COR-L47 (cell line): ENCODE results near the gene TMEM30B.
"Not testable (repeated sequence)": the region's sequence is repeated elsewhere in the genome, so short reads cannot be mapped to it uniquely, and the experiment has no call there.

Experiments
- DNase-seq: peaks from one replicate; lab custom pipeline; 2025; lab: John Stamatoyannopoulos, UW

The TMEM30B gene

DNA sequence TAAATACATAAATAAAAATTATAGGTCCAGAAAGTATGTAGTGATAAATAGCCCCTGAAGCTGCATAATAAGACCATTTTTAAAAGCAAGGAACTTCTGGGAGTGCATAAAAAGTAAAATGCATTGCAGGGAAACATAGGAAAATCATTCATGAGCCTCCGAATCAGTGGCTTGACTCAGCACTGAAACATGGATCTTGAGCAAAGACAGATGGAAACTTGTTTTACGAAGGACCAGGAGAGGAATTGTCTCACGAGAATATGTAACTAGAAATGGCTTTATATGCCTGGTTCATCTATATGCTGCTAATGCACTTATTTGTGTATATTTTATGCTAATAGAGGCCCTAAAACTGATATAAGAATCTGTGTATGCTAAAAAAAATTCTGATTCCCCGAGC, 14.7 kb downstream of the TMEM30B start:
- no peak for DNase-seq

DNA sequence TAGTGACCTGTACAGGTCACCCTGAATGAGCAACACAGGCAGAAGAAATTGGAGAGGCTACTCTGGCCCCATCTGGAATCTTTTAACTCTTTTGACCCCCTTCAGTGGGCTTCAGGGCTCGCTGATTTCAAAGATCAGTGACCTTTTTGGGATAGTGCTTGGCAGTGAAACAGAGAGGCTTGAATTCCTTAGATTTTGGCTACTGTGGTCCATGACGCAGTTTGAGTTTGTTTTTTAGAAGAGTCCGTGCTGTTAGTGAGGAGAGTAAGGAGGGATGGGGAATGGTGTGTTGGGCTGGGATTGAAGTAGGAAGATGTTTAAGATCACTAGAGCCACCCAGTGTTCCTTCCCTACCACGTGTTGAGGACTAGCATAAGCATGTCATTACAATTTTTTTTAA, 16.5 kb downstream of the TMEM30B start:
- no peak for DNase-seq

DNA sequence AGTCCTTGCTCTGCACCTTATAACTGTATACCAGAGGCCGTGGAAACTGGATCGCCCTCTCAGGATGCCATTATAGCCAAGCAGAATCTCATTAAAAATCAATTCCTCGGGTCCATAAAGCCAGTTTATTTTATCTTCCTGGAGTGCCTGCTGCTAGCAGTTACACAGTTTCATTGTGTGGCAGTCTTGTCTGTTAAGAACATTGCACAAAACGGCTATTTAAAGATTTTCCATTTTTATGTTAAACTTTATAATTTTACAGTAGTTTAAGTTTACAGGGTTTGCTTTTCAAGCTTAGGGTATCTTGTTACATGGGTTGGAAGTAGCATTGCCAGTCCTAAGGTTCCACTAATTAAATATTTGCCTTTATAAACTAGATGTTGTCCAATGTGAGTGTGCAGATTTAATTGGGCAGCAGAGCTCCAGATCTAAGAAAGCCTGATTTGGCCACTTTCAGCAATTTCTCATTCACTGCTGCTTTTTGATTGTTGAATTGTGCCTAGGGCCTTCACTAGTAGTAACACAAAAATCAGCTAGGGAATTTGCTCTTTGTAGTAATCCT, 17.0 kb downstream of the TMEM30B start:
- no peak for DNase-seq

DNA sequence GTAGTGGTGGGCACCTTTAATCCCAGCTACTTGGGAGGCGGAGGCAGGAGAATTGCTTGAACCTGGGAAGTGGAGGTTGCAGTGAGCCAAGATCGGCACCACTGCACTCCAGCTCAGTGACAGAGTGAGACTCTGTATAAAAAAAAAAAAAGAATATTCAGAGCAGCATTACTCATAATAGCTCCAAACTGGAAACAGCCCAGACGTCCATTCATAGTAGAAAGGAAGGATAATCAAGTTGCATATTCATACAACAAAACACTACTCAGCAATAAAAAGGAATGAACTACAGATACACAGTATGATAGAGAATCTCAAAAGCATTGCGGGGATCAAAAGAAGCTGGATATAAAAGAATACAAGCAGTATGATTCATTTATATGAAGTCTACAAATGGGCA, 19.1 kb downstream of the TMEM30B start:
- DNase-seq, result no peak

DNA sequence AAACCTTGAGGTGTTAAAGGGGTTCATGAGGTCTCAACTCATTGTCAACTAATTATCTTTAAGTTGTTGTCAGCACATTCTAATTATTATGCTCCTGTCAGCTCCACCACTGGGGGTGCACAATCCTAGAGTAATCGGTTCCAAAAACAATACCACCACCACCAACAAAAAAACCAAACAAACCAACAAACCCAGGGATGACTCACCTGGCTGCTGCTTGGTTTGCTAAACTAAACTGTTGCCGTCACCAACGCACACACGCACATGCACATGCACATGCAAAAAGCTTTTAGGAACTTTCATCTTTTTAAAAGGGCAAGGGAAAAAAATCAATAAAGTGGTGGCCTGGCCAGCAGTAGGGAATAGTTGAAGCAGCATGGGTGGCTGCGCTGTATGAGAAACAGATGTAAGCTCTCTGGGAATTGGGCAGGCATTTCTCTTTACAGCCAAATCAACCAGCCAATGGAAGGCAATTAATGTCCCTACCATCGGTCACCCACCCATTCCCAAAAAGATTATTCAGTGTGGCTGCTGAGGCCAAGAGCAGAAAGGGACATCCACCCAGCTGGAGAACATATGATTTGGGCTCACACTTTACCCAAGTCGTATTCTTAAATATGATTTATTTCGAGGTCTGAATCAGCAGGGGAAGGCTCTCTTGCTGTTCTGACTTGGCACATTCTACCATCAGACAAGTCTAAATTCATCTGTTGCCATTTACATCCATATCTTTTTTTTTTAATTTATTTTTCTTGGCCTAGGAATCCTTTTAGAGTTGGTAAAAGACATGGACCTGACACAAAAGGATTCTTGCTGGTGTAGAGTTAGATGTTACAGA, 20.0 kb downstream of the TMEM30B start:
- DNase-seq, result peak; percentile 32

DNA sequence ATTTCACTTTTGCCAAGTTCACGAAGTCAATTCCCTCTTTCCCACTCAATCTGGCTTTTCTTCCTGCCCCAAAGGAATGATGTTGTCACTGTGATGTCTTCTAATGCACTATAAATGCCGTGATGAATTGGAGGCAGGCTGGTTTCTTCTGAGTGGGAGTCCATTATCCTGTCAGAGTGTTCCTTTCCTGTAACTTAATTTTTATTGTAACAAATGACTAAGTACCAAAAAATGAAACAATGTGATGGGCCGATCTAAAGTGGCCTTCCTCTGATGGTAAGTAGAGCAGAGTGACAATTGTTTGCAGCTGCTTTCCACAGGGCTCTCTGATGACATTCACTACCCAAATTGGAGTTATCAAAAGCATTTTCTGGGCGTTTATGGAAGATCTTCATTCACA, 22.2 kb downstream of the TMEM30B start:
- no peak for DNase-seq

DNA sequence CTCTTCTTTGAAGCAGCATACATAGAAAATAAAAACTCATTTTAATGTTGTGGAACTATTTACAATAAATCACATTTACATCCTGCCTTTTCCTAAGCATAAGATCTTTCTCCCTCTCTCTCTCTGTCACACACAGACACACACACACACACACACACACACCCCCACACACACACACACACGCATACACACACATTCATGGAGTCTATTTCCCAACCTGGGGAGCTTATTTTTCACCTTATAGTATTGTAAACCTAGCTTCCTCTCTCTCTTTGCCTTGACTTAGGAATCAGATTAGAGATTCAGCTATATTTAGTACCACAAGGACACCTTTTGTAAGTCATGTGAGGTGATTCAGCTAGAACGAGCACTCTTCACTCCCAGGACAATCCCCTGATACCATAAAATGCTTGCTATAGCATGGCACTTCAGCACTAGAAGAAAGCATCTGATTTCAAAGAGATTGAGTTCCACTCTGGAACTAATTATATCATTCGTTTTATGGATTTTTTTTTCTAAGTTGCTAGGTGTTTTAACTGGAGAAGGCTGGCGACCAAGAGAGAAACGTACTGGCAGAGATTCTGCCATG, 23.6 kb downstream of the TMEM30B start:
- DNase-seq, result no peak

DNA sequence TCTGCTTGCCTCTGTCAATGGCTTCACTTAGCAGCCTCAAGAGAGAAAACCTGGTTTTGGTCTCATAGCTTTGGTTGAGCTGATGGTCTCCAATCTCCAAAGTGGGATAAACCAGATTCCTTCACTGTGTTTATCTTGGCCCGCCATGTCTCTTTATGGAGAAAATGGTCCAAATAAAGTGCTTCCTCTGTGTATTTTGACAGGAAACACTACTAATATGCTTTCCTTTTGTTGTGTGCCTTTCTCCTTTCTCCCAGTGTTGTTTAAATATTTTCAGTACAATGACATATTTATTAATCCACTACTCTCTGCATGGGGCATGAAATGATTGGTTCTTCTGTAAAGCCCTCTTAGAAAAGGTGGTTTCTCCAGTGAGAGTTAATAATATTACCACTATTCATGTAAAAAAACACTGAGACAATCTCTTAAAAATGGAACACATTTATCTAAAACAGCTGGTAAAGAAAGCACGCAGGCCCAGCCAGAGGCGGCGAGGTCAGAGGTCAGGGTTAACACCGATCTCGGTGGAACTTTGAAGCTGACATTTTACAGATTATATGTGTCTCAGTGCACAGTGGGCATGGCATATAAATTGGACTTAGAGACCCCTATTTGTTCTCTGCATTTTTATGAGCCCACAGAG, 24.2 kb downstream of the TMEM30B start:
- no peak for DNase-seq

DNA sequence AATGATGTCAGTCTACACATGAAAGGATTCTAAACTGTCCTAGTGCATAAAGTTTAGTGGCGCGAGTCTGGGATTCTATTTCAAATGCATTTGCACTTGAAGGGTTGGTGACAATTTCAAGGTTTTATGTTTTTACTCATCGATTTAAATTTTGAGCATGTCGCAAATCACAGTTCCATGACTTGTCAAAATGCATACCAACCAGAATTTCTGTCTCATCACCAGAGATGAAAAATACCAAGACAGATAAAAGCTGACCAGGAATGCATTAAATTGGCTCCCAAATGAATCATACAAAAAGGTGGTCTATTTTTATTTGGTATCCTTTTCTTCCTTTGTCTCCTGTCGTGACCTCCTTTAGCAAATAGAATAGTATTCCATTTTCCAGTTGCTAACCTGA, 25.2 kb downstream of the TMEM30B start:
- DNase-seq, result no peak

DNA sequence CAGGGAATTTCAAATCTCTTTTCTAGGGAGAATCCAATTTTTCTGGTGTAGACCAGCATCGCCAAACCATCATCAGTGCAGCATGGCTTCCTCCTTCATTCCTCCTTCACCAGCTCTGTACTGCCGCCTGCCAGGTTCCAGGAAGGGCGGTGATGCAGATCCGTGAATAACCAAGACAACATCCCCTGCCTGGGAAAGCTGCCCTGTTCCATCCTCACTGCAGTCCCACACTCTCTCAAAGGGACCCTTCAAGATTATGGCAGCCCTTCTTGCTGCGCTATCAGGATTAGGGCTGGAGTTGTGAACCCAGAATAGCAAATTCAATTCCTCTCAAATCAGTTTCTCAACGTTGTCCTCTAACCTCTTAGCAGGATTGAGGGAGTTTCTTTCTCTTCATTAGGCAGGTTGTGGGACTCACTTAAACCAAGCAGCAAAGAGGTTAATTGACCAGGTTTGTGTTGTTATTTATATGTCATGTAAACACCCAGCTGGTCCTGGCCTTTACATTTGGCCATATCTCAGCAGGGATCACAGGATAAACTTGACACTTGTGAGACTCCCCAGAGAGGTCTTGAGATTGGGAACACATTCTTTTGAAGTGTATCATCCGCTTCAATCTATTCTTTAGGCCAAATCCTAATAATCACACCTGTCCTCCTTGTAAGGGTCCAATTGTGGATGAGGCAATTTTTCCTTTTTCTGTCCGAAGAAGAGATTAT, 26.2 kb downstream of the TMEM30B start:
- DNase-seq, result no peak

DNA sequence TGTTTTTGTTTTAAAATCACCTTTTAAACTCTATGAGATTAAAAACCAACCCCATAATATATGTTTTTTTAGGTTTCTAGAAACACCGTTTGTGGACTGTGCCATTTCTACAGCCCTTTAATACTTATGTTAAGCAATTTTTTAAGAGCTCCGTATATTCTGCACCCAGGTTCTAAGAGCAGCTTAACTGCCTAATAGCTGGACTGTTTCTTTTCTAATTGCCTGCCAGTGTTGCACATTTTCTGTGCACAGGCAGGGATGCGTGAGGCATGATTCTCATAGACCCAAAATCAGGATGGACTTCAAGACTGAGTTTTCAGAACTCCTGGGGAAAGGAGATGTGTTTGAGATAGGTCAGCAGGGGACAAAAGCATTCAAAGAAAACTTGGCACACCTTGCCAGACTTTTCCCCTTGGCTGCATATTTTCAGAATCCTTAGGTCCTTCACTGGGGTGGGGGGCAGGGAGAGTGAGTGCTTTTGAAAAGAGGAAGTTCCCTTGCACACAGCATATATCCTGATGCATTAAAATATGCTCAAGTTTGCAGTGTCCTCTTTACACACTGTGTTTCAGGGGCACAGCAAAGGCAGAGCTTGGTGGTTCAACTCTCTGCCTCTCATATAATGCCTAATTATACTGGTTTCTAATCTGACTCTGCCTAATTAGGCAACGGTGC, 27.9 kb downstream of the TMEM30B start:
- no peak for DNase-seq

DNA sequence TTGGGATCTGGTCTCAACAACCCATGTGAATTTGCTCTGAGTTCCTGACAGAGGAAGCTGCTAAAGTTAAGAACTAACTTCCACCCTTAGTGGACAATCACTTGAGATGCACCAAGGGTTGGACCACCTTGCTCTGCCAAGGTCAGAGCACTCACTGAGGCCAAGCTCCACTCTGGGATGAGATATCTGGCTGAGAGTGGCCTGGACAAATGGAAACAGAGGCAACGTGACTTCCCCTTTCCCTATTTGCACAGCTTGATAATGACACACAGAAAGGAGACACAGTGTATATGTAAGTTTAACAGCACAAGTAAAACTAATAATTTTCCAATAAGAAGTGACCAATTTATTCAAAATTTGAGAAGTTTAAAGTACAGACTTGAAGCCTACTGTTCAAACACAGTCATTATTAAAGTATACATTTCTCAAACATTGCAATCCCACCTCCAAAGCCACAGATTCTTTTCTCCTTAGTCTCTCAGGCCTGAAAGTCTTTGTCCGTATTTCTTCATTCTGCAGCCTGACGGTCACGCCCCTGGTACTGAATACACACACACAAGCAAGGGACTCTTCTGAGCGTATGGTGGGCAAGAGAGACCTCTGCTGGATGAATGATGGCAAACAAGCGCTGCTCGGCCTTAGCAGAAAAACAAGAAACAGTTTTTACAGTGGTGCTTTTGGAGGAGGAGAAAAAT, 28.6 kb downstream of the TMEM30B start:
- DNase-seq, result peak; percentile 70

DNA sequence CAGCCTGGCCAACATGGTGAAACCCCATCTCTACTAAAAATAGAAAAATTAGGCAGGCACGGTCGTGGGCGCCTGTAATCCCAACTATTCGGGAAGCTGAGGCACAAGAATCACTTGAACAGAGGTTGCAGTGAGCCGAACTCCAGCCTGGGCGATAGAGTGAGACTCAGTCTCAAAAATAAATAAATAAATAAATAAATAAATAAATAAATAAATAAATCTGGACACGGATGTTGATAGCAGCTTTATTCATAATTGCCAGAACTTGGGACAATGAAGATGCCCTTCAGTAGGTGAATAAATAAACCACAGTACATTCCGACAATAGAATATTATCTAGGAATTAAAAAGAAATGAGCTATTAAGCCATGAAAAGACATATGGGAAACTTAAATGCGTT, 31.1 kb downstream of the TMEM30B start:
- no peak for DNase-seq

DNA sequence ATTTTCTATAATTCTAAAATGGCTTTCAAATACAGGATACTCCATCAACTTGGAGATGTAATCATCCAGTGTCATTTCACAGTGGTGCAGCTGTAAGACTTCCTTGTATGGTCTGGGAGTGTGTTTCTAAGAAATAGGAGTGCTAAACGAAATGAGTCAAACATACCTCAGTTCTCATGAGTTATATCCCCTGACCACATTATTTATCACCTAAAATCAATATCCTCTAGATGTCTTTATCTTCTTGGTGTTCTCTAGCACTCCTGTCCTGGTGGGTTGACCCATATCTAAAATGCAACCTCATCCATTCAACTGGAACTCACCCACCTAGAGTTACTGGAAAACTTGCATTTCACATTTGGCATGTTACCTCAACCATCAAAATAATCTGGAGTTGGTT, 33.2 kb downstream of the TMEM30B start:
- DNase-seq, result no peak

DNA sequence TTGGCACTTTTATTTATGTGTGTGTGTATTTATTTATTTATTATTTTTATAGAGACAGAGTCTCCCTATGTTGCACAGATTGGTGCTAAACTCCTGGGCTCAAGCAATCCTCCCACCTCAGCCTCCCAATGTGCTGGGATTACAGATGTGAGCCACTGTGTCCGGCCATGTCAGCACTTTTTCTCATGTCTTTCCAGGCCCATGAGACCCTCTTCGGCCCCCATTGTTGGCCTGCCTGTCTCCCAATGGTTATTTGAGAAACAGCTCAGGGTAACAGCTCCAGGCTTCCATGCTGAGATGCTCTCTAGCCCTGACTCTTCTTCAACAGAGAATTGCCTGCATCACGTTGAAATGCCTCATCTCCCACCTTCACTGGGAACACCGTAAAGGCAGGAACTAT, 34.4 kb downstream of the TMEM30B start:
- DNase-seq, result no peak

DNA sequence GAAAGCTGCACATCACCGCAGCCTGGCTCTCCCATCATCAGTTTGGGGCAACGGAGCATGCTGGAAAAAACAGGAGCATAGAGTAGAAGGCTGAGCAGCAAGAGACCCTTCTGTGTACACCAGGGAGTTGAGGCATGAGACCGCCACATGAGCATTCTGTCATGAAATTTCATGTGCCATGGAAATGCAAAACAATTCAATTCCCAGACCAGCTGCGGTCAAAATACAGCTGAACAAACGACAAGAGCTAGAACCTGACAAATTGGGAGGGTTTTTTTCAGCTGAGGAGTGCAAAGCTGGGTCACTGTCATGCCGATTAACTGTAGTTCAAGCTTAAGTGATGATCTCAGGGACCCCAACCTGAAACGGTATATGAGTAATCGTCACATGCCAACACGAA, 37.1 kb downstream of the TMEM30B start:
- no peak for DNase-seq

DNA sequence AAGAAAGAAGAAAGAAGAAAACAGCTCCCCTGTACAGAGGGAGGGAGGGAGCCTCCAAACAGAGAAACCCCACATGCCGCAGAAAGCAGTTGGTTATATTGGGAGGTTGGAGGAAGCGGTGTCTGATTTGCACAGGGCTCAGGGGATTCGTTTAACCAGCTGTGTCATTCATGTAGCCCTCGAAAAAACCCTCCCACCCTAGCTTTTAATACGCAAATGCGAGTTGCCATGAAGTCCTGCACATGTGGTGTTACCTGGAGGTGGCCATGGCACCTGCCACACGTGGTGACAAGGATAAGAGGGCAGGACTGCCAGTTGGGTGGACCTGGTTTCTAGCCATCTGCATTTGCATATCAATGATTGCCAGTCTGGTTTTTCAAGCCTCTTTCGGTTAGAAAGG, 40.9 kb downstream of the TMEM30B start:
- DNase-seq, result no peak

DNA sequence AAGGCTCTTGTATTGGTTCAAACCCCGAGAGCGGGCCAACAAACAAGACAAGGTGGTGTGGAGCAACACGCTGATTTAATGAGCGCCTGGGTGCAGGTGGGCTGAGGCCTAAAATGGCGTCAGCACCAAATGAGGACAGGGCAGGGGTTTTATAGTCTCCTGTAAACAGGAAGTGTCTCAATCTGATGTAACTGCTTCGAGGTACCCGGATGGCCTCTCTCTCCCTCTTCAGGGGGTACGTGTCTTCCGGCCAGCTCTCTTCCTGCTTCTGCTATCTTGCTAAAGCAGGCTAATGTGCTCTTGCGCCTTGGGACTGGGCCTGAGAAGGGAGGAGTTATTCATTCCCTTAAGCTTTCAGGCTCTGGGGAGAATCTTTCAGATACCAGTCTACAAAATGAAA, 41.9 kb downstream of the TMEM30B start:
- DNase-seq, result not testable (repeated sequence)

DNA sequence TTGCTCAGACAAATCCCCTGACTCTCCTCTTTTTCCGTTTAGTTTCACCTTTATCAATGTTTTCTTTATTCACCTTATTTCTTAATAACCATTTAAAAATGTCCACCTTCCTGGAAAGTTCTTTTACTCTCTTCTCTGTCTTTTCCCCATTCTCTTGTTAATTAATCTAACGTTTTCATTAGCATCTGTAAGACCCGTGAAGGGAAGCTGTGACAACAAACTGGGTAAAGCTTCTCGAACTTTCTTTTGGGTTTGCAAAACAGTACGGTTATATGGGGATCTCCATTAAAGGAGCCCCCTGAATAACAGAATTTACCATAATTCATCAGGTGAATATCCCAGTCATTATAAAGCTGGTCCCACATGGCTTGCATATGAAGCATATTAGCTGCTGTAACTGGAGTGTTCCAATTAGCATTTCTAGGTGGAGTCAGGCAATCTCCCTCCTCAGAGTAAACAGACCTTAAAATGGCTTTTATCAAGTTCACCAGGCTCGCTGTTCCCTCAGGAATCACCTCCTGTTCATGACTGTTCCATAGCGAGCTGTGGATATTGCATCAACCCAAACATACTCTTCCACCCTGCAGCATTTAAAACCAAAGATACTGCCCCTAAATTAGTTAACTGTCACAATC, 42.4 kb downstream of the TMEM30B start:
- DNase-seq, result no peak

DNA sequence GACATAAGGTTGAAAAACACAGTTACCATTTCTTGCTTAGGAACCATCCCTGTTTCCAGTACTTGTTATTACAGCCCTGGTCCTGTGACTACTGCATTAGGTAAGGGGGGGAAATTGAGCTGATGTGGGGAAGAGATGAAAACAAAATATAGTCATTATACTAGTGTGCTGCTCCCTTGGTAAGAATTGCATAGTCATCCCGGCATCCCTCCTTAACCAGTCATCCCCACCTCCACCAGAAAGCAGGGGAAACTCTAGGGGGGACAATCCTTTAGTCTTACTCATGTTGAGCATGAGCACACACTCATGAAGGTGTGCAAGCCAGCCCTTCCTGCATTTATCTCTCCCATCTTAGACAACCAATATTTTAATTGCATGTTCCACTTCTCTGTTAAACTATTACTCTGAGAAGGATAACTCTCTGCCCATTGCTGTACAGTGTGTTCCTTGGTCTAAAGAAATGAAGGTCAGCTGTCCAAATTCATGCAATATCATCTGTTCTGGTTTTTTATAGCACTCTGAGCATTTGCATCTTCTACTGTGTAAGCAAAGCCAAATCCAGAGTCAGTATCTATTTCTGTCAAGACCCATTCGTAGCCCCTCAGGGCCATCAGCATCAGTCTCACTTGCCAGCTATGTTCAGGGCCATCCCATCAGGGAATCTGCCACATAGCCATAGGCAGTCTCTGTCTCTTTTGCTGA, 46.8 kb downstream of the TMEM30B start:
- DNase-seq, result no peak
